ENCODE results near the gene RER1. TPM values are rescaled to one million over a fixed set of nuclear protein-coding genes. Genes with fewer than 3 reads are reported as not detected.

The RER1 gene
- total RNA-seq, 4 donors from 2014 or later = 56.4 to 76.8 (median 66.8) TPM

- Histone ChIP-seq H3K36me3 (no peaks in the 10 kb centered on the region), H3K4me3 (no peak overlapping the region), H3K27ac (no peak overlapping the region), H3K9me3 (peaks cover 0 to 28% (median 0%) of the 10 kb centered on the region in 4 donors), H3K27me3 (peaks cover 0 to 82% of the 10 kb centered on the region in 2 donors), H3K4me1 (no peaks in the 10 kb centered on the region)
- 81 to 83% methylated on average over 16 to 18 of the region's 18 CpGs for WGBS, 2 donors
- TF ChIP-seq CTCF (IDR thresholded peaks at IDR 0.05) = no peak
- no peak for TF ChIP-seq EP300 (IDR thresholded peaks at IDR 0.05)
- no peak for DNase-seq (ENCODE audit: low spot score in 2 of 2)
Measured at GRCh38 chr1:2427051-2427450, 35.4 kb downstream of the RER1 start.

- TF ChIP-seq CTCF (IDR thresholded peaks at IDR 0.05) (no peak), EP300 (IDR thresholded peaks at IDR 0.05) (no peak), POLR2A (IDR thresholded peaks at IDR 0.05) (no peak)
- peaks cover 0 to 82% of the 10 kb centered on the region in 2 donors for H3K27me3 ChIP-seq
Measured at GRCh38 chr1:2427976-2428375, 36.3 kb downstream of the RER1 start.

GRCh38 chr1:2428490-2428889, 36.8 kb downstream of the RER1 start:
- H3K27me3 ChIP-seq = peaks cover 0 to 85% of the 10 kb centered on the region in 2 donors

More at GRCh38 chr1:2427976-2428375, 36.3 kb downstream of the RER1 start:
- Histone ChIP-seq H3K4me3 (no peak overlapping the region), H3K36me3 (no peaks in the 10 kb centered on the region), H3K9me3 (peaks cover 0 to 19% (median 0%) of the 10 kb centered on the region in 4 donors), H3K4me1 (no peaks in the 10 kb centered on the region), H3K27ac (no peak overlapping the region)
- 78 to 80% methylated on average over 1 to 7 of the region's 10 CpGs for WGBS, 2 donors
- DNase-seq (ENCODE audit: low spot score in 2 of 2) = no peak

GRCh38 chr1:2429780-2430591, 38.3 kb downstream of the RER1 start:
- no peak for DNase-seq (ENCODE audit: low spot score in 2 of 2)
- Histone ChIP-seq H3K9me3 (peaks cover 0 to 12% (median 0%) of the 10 kb centered on the region in 4 donors), H3K27me3 (peaks cover 0 to 91% of the 10 kb centered on the region in 2 donors), H3K4me1 (no peaks in the 10 kb centered on the region), H3K36me3 (no peaks in the 10 kb centered on the region), H3K27ac (no peak overlapping the region), H3K4me3 (no peak overlapping the region)
- TF ChIP-seq POLR2A (IDR thresholded peaks at IDR 0.05) = no peak
- TF ChIP-seq CTCF (IDR thresholded peaks at IDR 0.05) = no peak
- TF ChIP-seq EP300 (IDR thresholded peaks at IDR 0.05) = no peak
- 79 to 83% methylated on average over 17 of the region's 20 CpGs for WGBS, 2 donors

More at GRCh38 chr1:2428490-2428889, 36.8 kb downstream of the RER1 start:
- H3K4me3 ChIP-seq = no peak overlapping the region
- TF ChIP-seq POLR2A (IDR thresholded peaks at IDR 0.05) = no peak
- no peak for TF ChIP-seq CTCF (IDR thresholded peaks at IDR 0.05)
- TF ChIP-seq EP300 (IDR thresholded peaks at IDR 0.05) = no peak
- H3K9me3 ChIP-seq = peaks cover 0 to 14% (median 0%) of the 10 kb centered on the region in 4 donors
- WGBS, 2 donors = 89 to 90% methylated on average over 23 to 28 of the region's 28 CpGs
- DNase-seq (ENCODE audit: low spot score in 2 of 2) = no peak
- H3K36me3 ChIP-seq = no peaks in the 10 kb centered on the region
- H3K4me1 ChIP-seq = no peaks in the 10 kb centered on the region
- no peak overlapping the region for H3K27ac ChIP-seq

GRCh38 chr1:2430592-2430973, 38.9 kb downstream of the RER1 start:
- H3K27me3 ChIP-seq = peaks cover 0 to 96% of the 10 kb centered on the region in 2 donors
- TF ChIP-seq POLR2A (IDR thresholded peaks at IDR 0.05) (no peak), CTCF (IDR thresholded peaks at IDR 0.05) (no peak), EP300 (IDR thresholded peaks at IDR 0.05) (no peak)

More at GRCh38 chr1:2430592-2430973, 38.9 kb downstream of the RER1 start:
- Histone ChIP-seq H3K27ac (no peak overlapping the region), H3K9me3 (peaks cover 0 to 12% (median 0%) of the 10 kb centered on the region in 4 donors), H3K36me3 (no peaks in the 10 kb centered on the region), H3K4me1 (no peaks in the 10 kb centered on the region), H3K4me3 (no peak overlapping the region)
- no peak for DNase-seq (ENCODE audit: low spot score in 2 of 2)
- 70 to 72% methylated on average over 9 to 10 of the region's 10 CpGs for WGBS, 2 donors
